IMR-90 (cell line): ENCODE measurements around the gene GAS7. TPM values are rescaled to one million over a fixed set of nuclear protein-coding genes. Genes with fewer than 3 reads are reported as not detected.

Experiments used
- ATAC-seq: fragments of 200-7000 bp; cut with Tn5 transposase; 2 replicates; pipeline ENCODE4 v1.9.1; 2020; ENCODE audit warnings: low read depth, mild to moderate bottlenecking, moderate library complexity
- BruUV-seq: library from RNA; stranded (reverse); fragments of 400-500 nt; replicated peaks from 2 replicates; lab custom pipeline; 2021; lab: Mats Ljungman, UMichigan
- CTCF ChIA-PET: fragments of 300-600 bp; formaldehyde crosslinking; extraction: SDS; loops from one replicate; lab custom pipeline; 2021; ENCODE audit warnings: antibody characterized with exemption; lab: Yijun Ruan, JAX
- POLR2A ChIA-PET: fragments of 300-600 bp; sonication (Branson Sonifier 250); formaldehyde crosslinking; loops from one replicate; lab custom pipeline; 2022; ENCODE audit warnings: antibody characterized with exemption; ENCODE audit not compliant: unreplicated experiment; lab: Charles Lee
- DNase-seq: peaks from one replicate; pipeline ENCODE4 v3.0.0; 2013
- H2AFZ ChIP-seq: replicated peaks from 2 replicates; pipeline ENCODE3; 2013; ENCODE audit warnings: low read length, mild to moderate bottlenecking; ENCODE audit not compliant: poor library complexity
- H2AK5ac ChIP-seq: 2 replicates; pipeline ENCODE4 v1.6.1; 2013; ENCODE audit warnings: low read depth, low read length, inconsistent platforms
- H2AK9ac ChIP-seq: replicated peaks from 2 replicates; pipeline ENCODE3; 2013; ENCODE audit warnings: mild to moderate bottlenecking, low read depth, low read length, moderate library complexity; ENCODE audit not compliant: poor library complexity
- H2BK120ac ChIP-seq: 2 replicates; pipeline ENCODE4 v1.6.1; 2013; ENCODE audit warnings: low read depth, low read length, inconsistent platforms
- H2BK15ac ChIP-seq: 3 replicates; pipeline ENCODE4 v1.6.1; 2013; ENCODE audit warnings: low read depth, low read length, inconsistent platforms
- H2BK20ac ChIP-seq: 2 replicates; pipeline ENCODE4 v1.6.1; 2013; ENCODE audit warnings: low read depth, mild to moderate bottlenecking, inconsistent platforms, low read length, moderate library complexity
- H2BK5ac ChIP-seq: 2 replicates; pipeline ENCODE4 v1.6.1; 2013; ENCODE audit warnings: mild to moderate bottlenecking, low read depth, low read length, inconsistent platforms; ENCODE audit not compliant: poor library complexity, severe bottlenecking
- H3K14ac ChIP-seq: replicated peaks from 2 replicates; pipeline ENCODE4 v1.6.1; 2013; ENCODE audit warnings: low read depth, low read length, inconsistent platforms
- H3K18ac ChIP-seq: 2 replicates; pipeline ENCODE4 v1.6.1; 2013; ENCODE audit warnings: low read depth, low read length, control low read depth
- H3K23ac ChIP-seq: 2 replicates; pipeline ENCODE4 v1.6.1; 2013; ENCODE audit warnings: low read depth, low read length, inconsistent platforms
- H3K27ac ChIP-seq: 2 replicates; pipeline ENCODE4 v1.5.1; 2013; ENCODE audit warnings: mild to moderate bottlenecking, control low read depth, low read length; ENCODE audit not compliant: insufficient read depth
- H3K27me3 ChIP-seq: 2 replicates; pipeline ENCODE4 v1.6.1; 2013; ENCODE audit warnings: low read length; ENCODE audit not compliant: control insufficient read depth, insufficient read depth
- H3K36me3 ChIP-seq: 2 replicates; pipeline ENCODE4 v1.6.1; 2013; ENCODE audit warnings: low read length, mixed read lengths; ENCODE audit not compliant: control insufficient read depth, insufficient read depth
- H3K4ac ChIP-seq: 2 replicates; pipeline ENCODE4 v1.6.1; 2013; ENCODE audit warnings: low read depth, low read length, inconsistent platforms
- H3K4me1 ChIP-seq: 2 replicates; pipeline ENCODE4 v1.6.1; 2013; ENCODE audit warnings: low read length, mixed read lengths; ENCODE audit not compliant: control insufficient read depth, insufficient read depth
- H3K4me2 ChIP-seq: 2 replicates; pipeline ENCODE4 v1.6.1; 2013; ENCODE audit warnings: low read depth, mild to moderate bottlenecking, control low read depth, low read length, moderate library complexity
- H3K4me3 ChIP-seq: 2 replicates; pipeline ENCODE4 v1.5.1; 2013; ENCODE audit warnings: low read depth, mild to moderate bottlenecking, control low read depth, low read length, moderate library complexity; ENCODE audit not compliant: insufficient read depth
- H3K56ac ChIP-seq: 2 replicates; pipeline ENCODE4 v1.6.1; 2013; ENCODE audit warnings: low read length, inconsistent platforms; ENCODE audit not compliant: insufficient read depth; ENCODE audit errors: extremely low read depth
- H3K79me1 ChIP-seq, 2 experiments: 2 replicates each; pipeline ENCODE4 v1.6.1; 2013; ENCODE audit warnings: low read length in 2 of 2, inconsistent platforms in 1 of 2, low read depth in 1 of 2
- H3K9ac ChIP-seq: 2 replicates; pipeline ENCODE4 v1.6.1; 2013; ENCODE audit warnings: low read depth, low read length, control low read depth
- H3K9me1 ChIP-seq: 2 replicates; pipeline ENCODE4 v1.6.1; 2013; ENCODE audit warnings: low read length, inconsistent platforms; ENCODE audit not compliant: insufficient read depth
- H3K9me3 ChIP-seq: 2 replicates; pipeline ENCODE4 v1.6.1; 2013; ENCODE audit warnings: low read length; ENCODE audit not compliant: control insufficient read depth, insufficient read depth
- H4K20me1 ChIP-seq: 2 replicates; pipeline ENCODE4 v1.6.1; 2013; ENCODE audit warnings: low read length, inconsistent platforms; ENCODE audit not compliant: insufficient read depth
- H4K5ac ChIP-seq: 2 replicates; pipeline ENCODE4 v1.6.1; 2013; ENCODE audit warnings: mild to moderate bottlenecking, low read depth, low read length, control low read depth
- H4K8ac ChIP-seq, 2 experiments: 2 replicates each; pipeline ENCODE4 v1.6.1; 2013; ENCODE audit warnings: low read depth in 2 of 2, low read length in 2 of 2, control low read depth in 1 of 2, inconsistent platforms in 1 of 2
- H4K91ac ChIP-seq: 2 replicates; pipeline ENCODE4 v1.6.1; 2013; ENCODE audit warnings: low read depth, low read length, inconsistent platforms; ENCODE audit not compliant: insufficient read depth
- BHLHE40 ChIP-seq: fragments of 150-350 bp; IDR thresholded peaks from 2 replicates; pipeline ENCODE4 v1.6.1; 2016; ENCODE audit warnings: mild to moderate bottlenecking, low read depth, low read length
- CEBPB ChIP-seq: IDR thresholded peaks from 2 replicates; pipeline ENCODE4 v1.6.1; 2012; ENCODE audit warnings: low read depth, low read length, improper control_type of control experiment
- CHD1 ChIP-seq: IDR thresholded peaks from 2 replicates; pipeline ENCODE4 v1.6.1; 2012; ENCODE audit warnings: low read depth, low read length, improper control_type of control experiment
- MAZ ChIP-seq: IDR thresholded peaks from 2 replicates; pipeline ENCODE4 v1.6.1; 2012; ENCODE audit warnings: low read depth, mild to moderate bottlenecking, low read length, improper control_type of control experiment, moderate library complexity, borderline replicate concordance
- MXI1 ChIP-seq: IDR thresholded peaks from 2 replicates; pipeline ENCODE4 v1.6.1; 2012; ENCODE audit warnings: low read depth, mild to moderate bottlenecking, low read length, moderate library complexity, borderline replicate concordance
- NFE2L2 ChIP-seq: fragments of 150-350 bp; IDR thresholded peaks from 2 replicates; pipeline ENCODE4 v1.6.1; 2016; ENCODE audit warnings: low read depth, mild to moderate bottlenecking, low read length
- POLR2A ChIP-seq: IDR thresholded peaks from 2 replicates; pipeline ENCODE4 v1.6.1; 2012; ENCODE audit warnings: mild to moderate bottlenecking, low read depth, low read length
- WGBS, 2 experiments: methylation state at CpG; one replicate each; pipeline versions ENCODE4 v1.1.5 to v1.1.7; 2013; ENCODE audit warnings: missing lambda C conversion rate in 2 of 2; ENCODE audit not compliant: insufficient read length in 1 of 2; ENCODE audit errors: extremely low coverage in 2 of 2; 5-methylcytosine and 5-hydroxymethylcytosine counted together
- dilution Hi-C: fragments of 300-500 bp; cut with HindIII; formaldehyde crosslinking; loops from one replicate; pipeline ENCODE4 v1.14.3; 2018; ENCODE audit warnings: low sequenced_read_pairs; ENCODE audit not compliant: unreplicated experiment
- in situ Hi-C: fragments of 300-500 bp; cut with MboI; formaldehyde crosslinking; loops from 3 replicates; pipeline ENCODE4 v1.14.3; 2019; ENCODE audit warnings: low sequenced_read_pairs, inconsistent platforms, mixed read lengths
- intact Hi-C: fragments of 100-400 bp; cut with micrococcal nuclease; formaldehyde crosslinking; loops from 2 replicates; pipeline ENCODE4 v1.10.0; 2022
- polyA plus RNA-seq, 3 experiments: library from polyadenylated mRNA; depleted of rRNA; stranded (reverse); fragments of >200 nt; gene quantifications; 2 replicates each; pipeline ENCODE4 v1.2.3, GENCODE V29; 2012; ENCODE audit warnings: low replicate concordance in 1 of 3
- total RNA-seq: library from RNA; depleted of rRNA; stranded (reverse); fragments of >200 nt; gene quantifications from 2 replicates; pipeline ENCODE4 v1.2.3, GENCODE V29; 2012

Gene GAS7
- total and polyA plus RNA-seq, 2 of the 4 experiments (the other 2 are of a cell fraction), result 4.6 to 5.0 TPM

DNA sequence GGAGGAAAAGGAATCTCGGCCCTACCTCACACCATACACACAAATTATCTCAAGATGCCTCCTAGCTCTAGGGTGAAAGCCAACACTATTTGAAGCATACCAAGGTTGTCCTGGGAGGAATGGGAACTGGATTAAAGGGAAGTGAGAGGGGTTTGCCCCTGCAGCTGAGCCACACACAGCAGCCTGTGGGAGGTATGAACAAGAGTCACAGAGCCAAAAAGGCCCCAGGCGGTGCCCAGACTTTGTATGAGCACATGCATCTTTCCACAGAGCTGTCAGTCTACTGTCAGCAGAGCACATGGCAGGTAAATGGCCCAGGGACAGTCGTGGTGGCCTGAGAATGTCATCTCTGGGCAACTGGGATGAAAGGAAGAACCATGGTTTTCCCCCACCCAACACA lies 262.3 kb downstream of the GAS7 start:
- in situ Hi-C loops, result no loop called here
- no peaks in the 10 kb centered on the region for H4K20me1 ChIP-seq
- POLR2A ChIA-PET, result no interaction called here
- no peak overlapping the region for H2AFZ ChIP-seq
- no peak overlapping the region for H3K4me3 ChIP-seq
- no peak overlapping the region for H2BK20ac ChIP-seq
- TF ChIP-seq POLR2A, result no peak
- TF ChIP-seq CEBPB, result no peak
- TF ChIP-seq BHLHE40, result no peak
- TF ChIP-seq MAZ, result no peak
- no peak for TF ChIP-seq CHD1
- TF ChIP-seq NFE2L2, result no peak
- no peak for TF ChIP-seq MXI1
- no peak overlapping the region for H2BK15ac ChIP-seq
- WGBS, 2 experiments, result no CpG with 5 or more reads among the region's 3 CpGs
- no peak overlapping the region for H3K23ac ChIP-seq
- dilution Hi-C loops, result no loop called here
- no peak overlapping the region for H4K8ac ChIP-seq
- no peak overlapping the region for H2BK120ac ChIP-seq
- no peak overlapping the region for H3K9ac ChIP-seq
- no peak overlapping the region for H4K5ac ChIP-seq
- no peak overlapping the region for H3K56ac ChIP-seq
- H2BK5ac ChIP-seq, result no peak overlapping the region
- H3K36me3 ChIP-seq, result peaks cover 5% of the 10 kb centered on the region; the same call in 1 of the 2 replicates
- ATAC-seq (no peak), DNase-seq (no peak)
- intact Hi-C loops, result no loop called here
- CTCF ChIA-PET, result interaction anchor here (0.5 to 1.0 kb wide), 2 partner anchors 32 to 207 kb away, joined by 3 read pairs; no protein-coding TSS in a partner anchor
- H4K91ac ChIP-seq, result no peak overlapping the region
- H2AK9ac ChIP-seq, result no peak overlapping the region
- no peak overlapping the region for H3K4ac ChIP-seq
- no TSS peak for BruUV-seq
- H3K9me1 ChIP-seq, result peaks cover 3% of the 10 kb centered on the region; the same call in 1 of the 2 replicates
- H3K4me1 ChIP-seq, result no peaks in the 10 kb centered on the region; the same call in 1 of the 2 replicates
- no peaks in the 10 kb centered on the region for H3K27me3 ChIP-seq
- H2AK5ac ChIP-seq, result no peak overlapping the region
- no peak overlapping the region for H3K27ac ChIP-seq
- no peak overlapping the region for H3K18ac ChIP-seq
- H3K14ac ChIP-seq, result no peak overlapping the region
- no peaks in the 10 kb centered on the region for H3K79me1 ChIP-seq
- H3K4me2 ChIP-seq, result no peak overlapping the region
- H3K9me3 ChIP-seq, result peaks cover 6% of the 10 kb centered on the region
